ENCODE data around the gene CALN1.

CALN1 gene

GRCh38 chr7:72183835-72184234 is 228.3 kb downstream of the CALN1 start:
- no peak for DNase-seq (ENCODE audit: low read depth in 2 of 2)

GRCh38 chr7:72182036-72182435 is 230.1 kb downstream of the CALN1 start:
- no peak for DNase-seq (ENCODE audit: low read depth in 2 of 2)

GRCh38 chr7:72176875-72177274 is 235.3 kb downstream of the CALN1 start:
- DNase-seq (ENCODE audit: low read depth in 2 of 2), result no peak

GRCh38 chr7:72170475-72170874 is 241.7 kb downstream of the CALN1 start:
- DNase-seq (ENCODE audit: low read depth in 2 of 2), result no peak

GRCh38 chr7:72163271-72163670 is 248.9 kb downstream of the CALN1 start:
- DNase-seq (ENCODE audit: low read depth in 2 of 2), result no peak

- no peak for DNase-seq (ENCODE audit: low read depth in 2 of 2)
Observed at GRCh38 chr7:72161534-72161933, 250.6 kb downstream of the CALN1 start.

GRCh38 chr7:72159911-72160310 is 252.2 kb downstream of the CALN1 start:
- no peak for DNase-seq (ENCODE audit: low read depth in 2 of 2)

GRCh38 chr7:72156671-72157070 is 255.5 kb downstream of the CALN1 start:
- DNase-seq (ENCODE audit: low read depth in 2 of 2), result no peak

GRCh38 chr7:72153132-72153512 is 259.0 kb downstream of the CALN1 start:
- DNase-seq (ENCODE audit: low read depth in 2 of 2), result no peak

- no peak for DNase-seq (ENCODE audit: low read depth in 2 of 2)
Observed at GRCh38 chr7:72152161-72153131, 259.7 kb downstream of the CALN1 start.

- DNase-seq (ENCODE audit: low read depth in 2 of 2), result no peak
Observed at GRCh38 chr7:72140566-72140965, 271.6 kb downstream of the CALN1 start.

- no peak for DNase-seq (ENCODE audit: low read depth in 2 of 2)
Observed at GRCh38 chr7:72127136-72127535, 285.0 kb downstream of the CALN1 start.

GRCh38 chr7:72123913-72124312 is 288.2 kb downstream of the CALN1 start:
- no peak for DNase-seq (ENCODE audit: low read depth in 2 of 2)

GRCh38 chr7:72118366-72118765 is 293.8 kb downstream of the CALN1 start:
- DNase-seq (ENCODE audit: low read depth in 2 of 2), result no peak

- no peak for DNase-seq (ENCODE audit: low read depth in 2 of 2)
Observed at GRCh38 chr7:72114129-72114528, 298.0 kb downstream of the CALN1 start.

- no peak for DNase-seq (ENCODE audit: low read depth in 2 of 2)
Observed at GRCh38 chr7:72112992-72113391, 299.1 kb downstream of the CALN1 start.

GRCh38 chr7:72112530-72112929 is 299.6 kb downstream of the CALN1 start:
- no peak for DNase-seq (ENCODE audit: low read depth in 2 of 2)

- DNase-seq (ENCODE audit: low read depth in 2 of 2), result no peak
Observed at GRCh38 chr7:72111086-72111485, 301.1 kb downstream of the CALN1 start.

- no peak for DNase-seq (ENCODE audit: low read depth in 2 of 2)
Observed at GRCh38 chr7:72109566-72109965, 302.6 kb downstream of the CALN1 start.

- DNase-seq (ENCODE audit: low read depth in 2 of 2), result no peak
Observed at GRCh38 chr7:72106405-72106804, 305.7 kb downstream of the CALN1 start.

GRCh38 chr7:72101444-72101843 is 310.7 kb downstream of the CALN1 start:
- DNase-seq (ENCODE audit: low read depth in 2 of 2), result no peak

- DNase-seq (ENCODE audit: low read depth in 2 of 2), result no peak
Observed at GRCh38 chr7:72099784-72100183, 312.4 kb downstream of the CALN1 start.

GRCh38 chr7:72098807-72099580 is 313.1 kb downstream of the CALN1 start:
- DNase-seq (ENCODE audit: low read depth in 2 of 2), result no peak
